GM03348 (cell line): Measurements from ENCODE around the gene RBM19.

Source experiments
- DNase-seq: peaks from one replicate; pipeline ENCODE4 v3.0.0; 2012; ENCODE audit warnings: low spot score

Gene RBM19

GRCh38 chr12:113990250-113991223 lies 24.4 kb upstream of the RBM19 start:
- no peak for DNase-seq

- no peak for DNase-seq
Observed at GRCh38 chr12:113988976-113989375, 22.9 kb upstream of the RBM19 start.

GRCh38 chr12:113988064-113988451 lies 21.9 kb upstream of the RBM19 start:
- DNase-seq = no peak

GRCh38 chr12:113987261-113988063 lies 21.3 kb upstream of the RBM19 start:
- DNase-seq = no peak

- DNase-seq = no peak
Observed at GRCh38 chr12:113984464-113984863, 18.3 kb upstream of the RBM19 start.

GRCh38 chr12:113983777-113984448 lies 17.8 kb upstream of the RBM19 start:
- no peak for DNase-seq

GRCh38 chr12:113983265-113983664 lies 17.1 kb upstream of the RBM19 start:
- no peak for DNase-seq

- no peak for DNase-seq
Observed at GRCh38 chr12:113981876-113982275, 15.8 kb upstream of the RBM19 start.

- peak; percentile 77 for DNase-seq
Observed at GRCh38 chr12:113980537-113981337, 14.6 kb upstream of the RBM19 start.

GRCh38 chr12:113980054-113980453 lies 13.9 kb upstream of the RBM19 start:
- no peak for DNase-seq

- DNase-seq = no peak
Observed at GRCh38 chr12:113978080-113978479, 12.0 kb upstream of the RBM19 start.

GRCh38 chr12:113974006-113974405 lies 7.9 kb upstream of the RBM19 start:
- no peak for DNase-seq

- DNase-seq = no peak
Observed at GRCh38 chr12:113973109-113973904, 7.2 kb upstream of the RBM19 start.

- no peak for DNase-seq
Observed at GRCh38 chr12:113971392-113971791, 5.3 kb upstream of the RBM19 start.

- DNase-seq = no peak
Observed at GRCh38 chr12:113970211-113970610, 4.1 kb upstream of the RBM19 start.

GRCh38 chr12:113967368-113967767 lies 1.2 kb upstream of the RBM19 start:
- DNase-seq = no peak

- no peak for DNase-seq
Observed at GRCh38 chr12:113962733-113963132, 3.4 kb downstream of the RBM19 start.

GRCh38 chr12:113961921-113962710 lies 4.0 kb downstream of the RBM19 start:
- DNase-seq = no peak

- DNase-seq = no peak
Observed at GRCh38 chr12:113960030-113960429, 6.1 kb downstream of the RBM19 start.

GRCh38 chr12:113959096-113959495 lies 7.0 kb downstream of the RBM19 start:
- no peak for DNase-seq
